Stimulated activated CD4-positive, alpha-beta T cell treated with anti-CD3 and anti-CD28 coated beads, TNF-alpha, amount 100 ng/mL, for 24 hours (primary cell): Measurements from ENCODE around the gene PPID.
"Not testable (repeated sequence)": the region's sequence is repeated elsewhere in the genome, so short reads cannot be mapped to it uniquely, and the experiment has no call there.

Experiments used
- DNase-seq, 3 experiments: peaks; one replicate each; pipeline ENCODE4 v3.0.0-alpha.2; 2020; ENCODE audit warnings: low read depth in 3 of 3

PPID gene

DNA sequence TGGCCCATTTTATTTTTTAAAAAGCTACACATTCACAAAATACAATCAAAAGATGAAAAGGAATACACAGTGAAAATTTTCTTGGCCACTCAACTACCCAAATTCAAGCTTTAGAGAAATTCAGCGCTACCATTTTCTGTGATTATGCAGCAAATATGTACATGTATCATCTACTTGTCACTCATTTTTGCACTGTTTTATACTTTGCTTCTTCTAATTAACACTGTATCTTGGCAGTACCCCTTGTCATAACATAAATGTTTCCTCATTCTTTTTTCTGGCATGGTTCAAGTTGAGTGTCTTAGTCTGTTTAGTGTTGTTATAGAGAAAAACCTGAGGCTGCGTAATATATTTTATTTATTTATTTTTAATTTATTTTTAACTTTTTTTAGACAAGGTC lies 15.7 kb upstream of the PPID start:
- no peak for DNase-seq

DNA sequence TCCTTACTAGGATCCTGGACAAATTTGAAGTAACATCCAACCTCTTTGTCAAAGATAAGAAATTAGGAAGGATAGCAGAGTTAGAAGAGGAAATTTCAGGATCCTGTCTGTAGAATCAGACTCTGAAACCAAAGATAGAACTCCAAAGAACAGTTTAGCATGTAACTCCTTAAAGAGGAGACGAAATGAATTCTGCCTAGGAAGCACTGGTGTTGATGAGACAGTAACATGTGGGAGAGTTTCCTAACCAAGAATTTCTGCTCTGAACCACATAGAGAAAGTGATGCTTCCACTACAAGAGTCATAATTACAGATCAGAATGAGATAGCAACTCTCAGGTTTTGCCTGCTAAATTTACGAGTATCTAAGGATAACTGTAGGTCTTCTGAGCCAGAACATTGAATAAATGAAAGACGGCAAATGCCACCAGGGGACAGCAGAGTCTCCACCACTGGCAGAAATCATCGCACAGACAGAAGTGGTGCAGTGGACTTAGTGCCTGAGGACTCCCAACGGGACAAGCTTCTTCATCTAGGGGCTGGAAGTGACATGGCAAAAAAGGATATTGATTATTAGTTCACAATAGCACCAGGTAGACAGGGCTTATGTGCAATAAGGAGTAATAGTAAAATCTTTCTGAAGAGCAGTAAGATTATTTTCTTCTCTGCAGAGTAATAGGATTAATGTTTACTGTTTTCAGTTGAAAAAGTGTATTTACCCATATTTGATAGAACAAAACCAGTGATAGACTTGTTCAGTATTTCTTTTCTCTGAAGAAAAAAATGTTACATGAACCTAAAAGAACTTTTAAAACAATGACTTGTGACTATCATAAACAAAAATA lies 6.7 kb upstream of the PPID start:
- DNase-seq: peak in 2 of 3 experiments; percentile 15 to 35

DNA sequence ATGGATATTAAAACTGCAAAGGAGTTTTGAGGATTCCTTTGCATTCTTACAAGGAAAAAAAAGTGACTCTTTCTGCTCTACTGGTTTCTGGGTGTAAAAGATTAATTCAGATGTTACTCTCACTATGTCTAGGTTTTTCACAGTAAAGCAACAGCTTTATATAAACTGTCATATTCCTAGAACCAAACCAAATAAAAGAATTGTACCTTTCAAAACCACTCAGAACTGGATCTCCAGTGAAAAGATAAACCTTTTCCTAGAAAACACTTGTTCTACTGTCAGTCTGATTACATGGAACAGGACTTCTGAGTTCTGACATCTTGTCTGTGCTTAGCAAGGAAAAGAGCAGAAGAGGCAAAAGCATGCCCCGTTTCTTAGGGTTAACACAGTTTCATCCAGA lies 5.0 kb upstream of the PPID start:
- no peak for DNase-seq

DNA sequence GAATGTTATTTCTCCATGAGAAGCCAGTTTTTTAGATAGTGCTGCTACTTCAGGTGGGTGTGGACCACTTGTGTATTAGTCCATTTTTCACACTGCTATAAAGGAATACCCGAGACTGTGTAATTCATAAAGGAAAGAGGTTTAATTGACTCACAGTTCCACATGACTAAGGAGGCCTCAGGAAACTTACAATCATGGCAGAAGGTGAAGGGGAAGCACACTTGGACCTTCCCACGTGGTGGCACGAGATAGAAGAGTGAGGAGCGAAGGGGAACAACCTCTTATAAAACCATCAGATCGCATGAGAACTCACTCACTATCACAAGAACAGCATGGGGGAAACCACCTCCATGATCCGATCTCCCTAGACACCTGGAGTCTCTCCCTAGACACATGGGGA lies 3.4 kb upstream of the PPID start:
- DNase-seq: no peak

DNA sequence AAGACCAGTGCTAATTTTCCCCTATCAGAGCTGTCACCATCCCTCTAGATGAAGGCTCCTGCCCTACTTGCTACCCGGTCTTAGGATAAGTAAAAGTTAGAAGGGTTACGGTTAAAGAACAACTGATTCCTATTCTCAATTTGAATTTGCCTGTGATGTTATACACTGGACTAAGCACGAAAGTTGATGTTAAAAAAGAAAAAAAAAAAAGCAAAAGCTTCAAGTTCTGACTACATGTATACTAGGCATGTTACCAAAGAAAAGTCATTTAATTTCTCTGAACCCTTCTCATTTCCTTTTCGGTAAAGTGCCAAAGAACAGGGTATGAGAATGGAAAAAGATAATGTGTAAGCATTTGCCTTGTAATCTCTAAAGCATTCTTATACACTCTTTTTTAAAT lies 1.4 kb upstream of the PPID start:
- DNase-seq: no peak

DNA sequence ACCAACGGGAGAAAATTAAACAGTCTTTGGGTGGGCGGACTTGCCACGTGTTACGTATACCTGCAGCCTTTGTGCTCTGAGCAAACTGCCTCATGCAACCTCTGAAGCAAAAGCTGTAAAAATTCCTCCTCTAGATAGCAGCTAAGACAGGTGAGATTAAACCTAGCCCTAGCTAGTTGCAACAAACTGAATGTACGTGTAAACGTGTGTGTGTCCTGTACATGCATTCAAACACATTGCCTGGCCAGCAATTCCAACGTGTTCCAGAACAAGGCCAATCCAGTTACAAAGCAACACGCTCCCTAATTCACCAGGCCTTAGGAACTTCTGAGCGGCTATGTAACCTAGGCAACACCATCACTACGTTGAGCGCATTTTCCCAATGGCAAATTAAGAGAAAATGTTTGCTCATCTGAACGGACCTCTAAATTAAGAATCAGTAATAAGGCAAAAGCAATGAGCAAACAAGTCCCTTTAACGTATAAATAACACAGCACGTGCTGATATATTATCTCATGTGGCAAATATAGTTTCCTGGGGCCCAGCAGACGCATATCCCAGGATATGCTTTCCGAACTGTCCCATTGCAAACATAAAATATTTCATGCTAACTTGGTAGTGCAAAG lies 792 bp downstream of the PPID start:
- DNase-seq: no peak

DNA sequence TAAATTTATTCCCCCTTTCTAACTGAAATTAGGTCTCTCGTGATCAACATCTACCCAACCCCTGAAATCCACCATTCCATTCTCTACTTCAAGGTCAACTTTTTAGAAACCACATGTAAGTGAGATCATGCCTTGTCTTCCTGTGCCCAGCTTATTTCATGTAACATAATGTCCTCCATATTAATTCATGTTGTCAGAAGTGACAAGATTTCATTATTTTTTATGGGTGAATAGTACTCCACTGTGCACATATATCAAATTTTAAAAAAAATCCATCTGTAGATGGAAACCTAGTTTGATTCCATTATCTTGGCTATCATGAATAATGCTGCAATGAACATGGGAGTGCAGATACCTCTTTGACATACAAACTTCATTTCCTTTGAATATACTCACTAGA lies 1.5 kb downstream of the PPID start:
- DNase-seq: no peak

DNA sequence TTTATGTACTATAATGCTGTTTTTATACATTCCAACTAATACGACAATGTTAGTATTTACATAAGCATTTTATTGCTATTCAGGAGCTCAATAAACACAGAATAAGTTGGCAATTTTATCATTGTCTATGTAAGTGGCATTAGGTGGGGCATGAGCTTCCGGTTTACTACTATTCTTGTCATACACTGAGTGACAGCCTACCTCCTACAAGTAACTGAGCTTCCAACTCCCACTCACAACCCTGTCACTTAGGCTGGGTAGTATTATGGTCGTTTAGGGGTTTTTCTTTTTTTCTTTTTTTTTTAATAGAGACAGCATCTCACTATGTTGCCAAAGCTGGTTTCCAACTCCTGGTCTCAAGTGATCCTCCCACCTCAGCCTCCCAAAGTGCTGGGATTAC lies 7.4 kb downstream of the PPID start:
- no peak for DNase-seq

DNA sequence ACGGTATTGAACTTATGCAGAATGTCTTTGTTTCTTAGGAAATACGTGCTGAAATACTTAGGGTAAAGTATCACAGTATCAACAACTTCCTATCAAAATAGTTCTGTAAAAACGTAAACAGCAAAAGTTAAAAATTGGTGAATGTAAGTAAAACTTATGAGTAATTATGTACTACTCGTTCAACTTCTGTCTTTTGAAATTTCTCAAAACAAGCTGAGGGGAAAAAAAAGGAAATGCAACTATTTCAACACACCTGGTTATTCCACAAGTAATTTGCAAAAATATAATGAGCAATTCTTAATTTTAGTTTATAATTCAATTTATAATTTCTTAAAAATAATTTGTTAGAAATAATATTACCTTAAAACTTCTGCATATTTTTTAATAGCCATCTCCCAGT lies 8.3 kb downstream of the PPID start:
- no peak for DNase-seq

DNA sequence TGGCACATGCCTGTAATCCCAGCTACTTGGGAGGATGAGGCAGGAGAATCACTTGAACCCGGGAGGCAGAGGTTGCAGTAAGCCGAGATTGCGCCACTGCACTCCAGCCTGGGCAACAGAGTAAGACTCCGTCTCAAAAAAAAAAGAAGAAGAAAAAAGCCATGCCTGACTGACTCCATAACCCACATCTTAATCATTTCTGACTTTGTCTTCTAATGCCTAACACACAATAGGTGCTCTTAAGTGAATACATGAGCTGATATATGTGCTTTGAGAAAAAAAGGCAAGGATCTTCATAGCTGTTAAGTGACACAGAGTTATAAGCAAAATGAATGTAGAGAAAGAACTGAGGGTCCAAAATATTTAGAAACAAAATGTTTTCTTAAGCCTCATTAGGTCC lies 10.6 kb downstream of the PPID start:
- not testable (repeated sequence) for DNase-seq

DNA sequence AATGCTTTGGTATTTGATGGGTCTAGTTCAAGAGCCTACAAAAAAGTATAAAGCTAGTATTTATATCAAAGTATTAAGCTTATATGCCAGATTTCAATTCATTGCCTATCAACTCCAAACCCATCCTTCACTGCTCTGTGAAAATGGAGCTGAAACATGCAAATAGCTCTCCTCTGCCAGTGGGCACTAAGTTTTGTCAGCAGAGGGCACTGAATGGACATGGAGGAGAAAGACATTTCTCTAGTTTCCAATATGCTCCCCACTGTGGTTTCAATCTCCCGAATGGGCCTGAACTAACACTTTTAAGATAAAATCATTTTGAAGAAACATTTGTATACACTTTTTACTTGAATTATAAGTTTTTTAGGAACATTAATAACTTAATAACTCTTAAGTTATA lies 12.4 kb downstream of the PPID start:
- no peak for DNase-seq

DNA sequence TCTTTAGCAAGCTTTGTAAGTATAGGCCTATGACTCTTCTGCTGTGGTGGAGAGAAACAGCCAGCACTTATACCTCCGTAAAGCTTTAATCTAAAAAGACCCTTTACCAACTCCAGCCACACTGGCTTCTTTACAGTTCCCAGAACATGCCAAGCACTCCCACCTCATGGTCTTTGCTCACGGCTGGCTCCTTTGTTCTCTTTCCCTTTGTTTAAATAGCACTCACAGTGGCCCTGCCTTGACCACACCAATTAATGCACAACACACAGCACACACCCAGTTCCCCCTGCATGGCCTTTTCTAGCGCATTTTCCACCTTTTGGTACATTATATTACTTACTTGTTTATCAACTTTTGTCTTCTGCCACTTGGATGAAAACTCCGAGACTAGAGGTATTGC lies 18.9 kb downstream of the PPID start:
- no peak for DNase-seq

DNA sequence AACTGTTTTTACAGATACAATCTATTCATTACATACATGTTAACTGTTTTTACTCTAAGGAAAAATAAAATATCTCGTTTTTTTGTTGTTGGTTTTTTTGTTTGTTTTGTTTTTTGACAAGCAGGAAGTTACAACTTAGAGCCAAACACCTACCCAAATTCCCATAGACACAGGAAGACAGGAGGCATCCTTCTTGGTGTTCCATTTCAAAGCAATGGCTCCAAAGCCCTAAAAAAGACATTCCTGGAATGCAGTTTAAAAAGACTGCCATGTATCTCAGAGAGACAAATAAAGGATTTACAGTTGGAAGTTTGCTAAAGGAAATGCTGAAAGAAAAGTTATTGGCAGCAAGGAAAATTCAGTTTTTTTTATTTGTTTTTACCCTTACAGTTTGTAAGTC lies 34.4 kb downstream of the PPID start:
- DNase-seq: no peak

DNA sequence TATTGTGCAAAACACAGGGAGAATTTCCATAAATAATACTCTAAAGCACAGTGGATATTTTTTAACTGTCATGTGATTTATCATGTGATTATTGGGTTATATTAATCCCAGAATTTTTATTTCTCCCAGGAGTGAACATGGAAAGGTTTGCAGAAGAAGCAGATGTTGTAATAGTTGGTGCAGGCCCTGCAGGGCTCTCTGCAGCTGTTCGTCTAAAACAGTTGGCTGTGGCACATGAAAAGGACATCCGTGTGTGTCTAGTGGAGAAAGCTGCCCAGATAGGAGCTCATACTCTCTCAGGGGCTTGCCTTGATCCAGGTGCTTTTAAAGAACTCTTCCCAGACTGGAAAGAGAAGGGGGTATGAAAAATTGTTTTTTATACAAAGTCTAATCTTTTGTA lies 41.1 kb downstream of the PPID start:
- no peak for DNase-seq

DNA sequence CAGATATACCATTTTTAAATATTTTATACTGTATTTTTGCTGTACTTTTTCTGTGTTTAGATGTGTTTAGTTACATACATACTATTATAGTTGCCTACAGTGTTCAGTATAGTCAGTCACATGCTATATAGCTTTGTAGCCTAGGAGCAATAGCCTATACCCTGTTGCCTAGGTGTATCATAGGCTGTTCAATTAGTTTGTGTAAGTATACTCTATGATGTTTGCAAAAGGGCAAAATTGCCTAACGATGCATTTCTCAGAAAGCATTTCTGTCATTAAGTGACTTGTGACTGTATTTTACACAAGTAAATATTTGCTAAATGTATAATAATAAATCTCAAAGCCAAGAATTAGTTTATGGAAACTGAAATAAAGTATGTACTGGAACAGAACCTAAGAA lies 41.6 kb downstream of the PPID start:
- DNase-seq: no peak

DNA sequence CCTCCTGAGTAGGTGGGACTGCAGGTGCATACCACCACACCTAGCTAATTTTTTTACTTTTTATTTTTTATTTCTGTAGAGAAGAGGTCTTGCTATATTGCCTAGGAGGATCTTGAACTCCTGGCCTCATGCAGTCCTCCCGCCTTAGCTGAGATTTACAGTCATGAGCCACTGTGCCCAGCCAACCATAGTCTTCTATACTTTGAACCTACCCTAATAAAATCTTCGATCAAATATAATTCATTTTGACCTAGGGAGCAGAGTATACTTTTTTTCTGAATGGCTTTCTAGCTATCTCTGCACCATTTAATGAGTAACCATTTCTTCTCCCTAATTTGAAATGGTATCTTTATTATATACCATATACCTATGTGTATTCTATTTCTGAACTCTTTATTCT lies 44.4 kb downstream of the PPID start:
- DNase-seq: no peak

DNA sequence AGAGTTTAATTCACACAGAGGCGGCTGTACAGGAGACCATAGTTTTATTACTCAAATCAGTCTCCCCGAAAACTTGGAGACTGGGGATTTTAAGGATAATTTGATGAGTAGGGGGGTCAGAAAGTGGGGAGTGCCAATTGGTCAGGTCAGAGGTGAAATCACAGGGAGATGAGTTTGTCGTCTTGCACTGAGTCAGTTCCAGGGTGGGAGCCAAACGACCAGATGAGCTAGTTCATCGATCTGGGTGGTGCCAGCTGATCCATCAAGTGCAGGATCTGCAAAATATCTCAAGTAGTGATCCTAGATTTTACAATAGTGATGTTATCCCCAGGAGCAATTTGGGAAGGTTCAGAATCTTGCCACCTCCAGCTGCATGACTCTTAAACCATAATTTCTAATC lies 47.1 kb downstream of the PPID start:
- no peak for DNase-seq

DNA sequence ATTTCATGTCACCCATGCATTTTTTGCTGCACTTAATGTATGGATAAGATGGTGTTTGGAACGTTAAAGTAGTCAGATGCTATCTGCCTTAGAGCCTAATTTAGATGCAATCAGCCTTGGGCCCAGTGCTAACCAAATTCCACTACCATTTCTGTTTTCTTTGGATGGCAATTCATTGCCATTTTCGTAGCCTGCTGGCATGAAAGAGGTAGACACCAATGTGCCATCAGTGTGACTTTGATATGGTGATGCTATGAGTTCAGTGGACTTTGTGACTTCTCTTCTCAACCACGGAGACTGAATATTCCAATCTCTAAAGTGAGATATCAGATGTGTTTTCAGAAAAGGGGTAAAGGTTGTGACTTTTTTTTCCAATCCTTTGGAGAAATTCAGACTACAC lies 49.6 kb downstream of the PPID start:
- no peak for DNase-seq

DNA sequence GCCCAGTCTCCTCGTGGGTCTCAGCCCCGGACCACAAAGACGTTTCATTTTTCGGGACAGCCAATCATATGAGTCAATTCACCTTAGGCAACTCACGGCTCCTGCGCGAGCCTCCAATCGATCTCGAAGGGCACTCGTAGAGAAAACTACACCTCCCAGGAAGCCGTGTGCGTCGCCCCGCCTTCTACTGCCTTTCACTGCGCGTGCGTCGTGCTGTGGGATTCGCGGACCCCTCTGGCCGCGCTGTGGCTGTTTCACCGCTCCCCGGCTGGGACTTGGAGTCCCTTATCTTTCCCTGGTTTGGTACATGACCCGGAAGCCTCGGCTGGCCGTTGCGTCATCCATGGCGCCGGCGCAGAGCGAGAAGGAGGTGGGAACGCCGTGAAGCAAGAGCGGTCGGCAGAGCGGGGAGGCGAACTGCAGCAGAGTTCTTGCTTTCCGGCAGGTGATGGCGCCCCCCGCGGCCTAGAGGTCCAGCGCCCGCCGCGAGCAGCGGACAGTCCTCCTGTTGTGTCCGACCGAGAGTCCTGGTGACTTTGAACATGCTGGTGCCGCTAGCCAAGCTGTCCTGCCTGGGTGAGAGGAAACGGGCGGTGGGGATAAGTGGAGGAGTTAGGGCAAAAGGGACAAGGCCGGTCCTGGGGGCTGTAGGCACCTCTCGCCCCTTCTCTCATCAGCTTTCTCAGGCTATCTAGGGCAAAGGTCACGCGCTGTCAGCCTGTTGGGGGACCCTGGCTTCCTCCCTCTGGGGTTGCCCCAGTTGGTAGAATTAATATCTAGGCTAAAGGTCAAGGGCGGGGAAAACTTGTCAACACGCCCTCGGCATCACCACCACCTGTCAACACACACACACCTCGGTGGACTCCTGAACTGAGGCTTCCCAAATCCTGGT lies 51.0 kb downstream of the PPID start, which contains the start of gene ETFDH:
Gene ETFDH (plus strand): TSS at position 382 of the 892 bp plus-strand sequence. CDS start 161 bp downstream, at position 543.
- DNase-seq: peak; percentile 96 to 97 (median 96)

DNA sequence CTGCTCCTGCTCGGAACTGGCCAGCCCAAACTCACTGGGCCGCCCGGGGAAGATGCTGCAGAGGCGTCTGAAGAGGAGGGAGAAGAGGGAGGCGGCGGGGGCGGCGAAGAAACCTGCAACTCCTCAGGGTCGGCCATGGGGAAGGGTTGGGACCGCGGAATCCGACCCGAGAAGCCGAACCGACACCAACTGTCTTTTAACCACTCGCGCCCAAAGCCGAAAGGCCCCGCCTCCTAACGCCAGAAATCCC lies 51.6 kb downstream of the PPID start, which contains the start of gene C4orf46:
Gene C4orf46 (minus strand): TSS at position 223 of the 250 bp plus-strand sequence. CDS start 86 bp downstream, at position 137.
- no peak for DNase-seq

DNA sequence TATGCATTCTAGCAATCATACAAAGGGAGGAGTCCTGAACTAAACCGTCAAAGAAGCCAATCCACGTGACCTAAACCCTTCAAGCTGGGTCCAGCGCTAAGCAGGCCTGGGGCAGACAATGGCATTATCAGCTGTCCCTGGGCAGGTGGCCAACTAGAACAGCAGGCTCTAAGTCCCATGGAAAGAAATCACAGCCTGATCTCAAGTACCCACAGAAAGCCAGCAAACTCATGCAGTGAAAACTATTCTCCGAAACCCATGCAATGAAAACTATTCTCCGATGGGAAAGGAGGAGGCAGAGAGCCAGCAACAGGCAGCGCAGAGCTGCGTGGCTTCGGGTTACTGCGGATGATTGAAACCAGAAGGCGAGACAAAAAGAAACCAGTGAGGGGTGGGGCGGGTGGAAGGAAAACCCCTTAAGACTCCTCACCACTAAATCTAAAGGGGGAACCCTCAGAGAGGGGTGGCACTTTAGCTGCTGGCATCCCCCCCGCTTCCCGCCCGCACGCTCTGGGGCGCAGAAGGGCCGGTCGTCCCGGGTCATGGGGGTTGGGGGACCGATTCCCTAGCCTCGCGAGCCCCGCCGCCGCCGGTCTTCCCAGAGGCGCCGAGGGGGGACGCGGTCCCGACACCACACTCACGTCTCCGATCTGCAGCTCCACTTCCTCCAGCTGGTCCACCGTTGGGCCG lies 52.1 kb downstream of the PPID start:
- DNase-seq: peak; percentile 31 to 61 (median 32)

DNA sequence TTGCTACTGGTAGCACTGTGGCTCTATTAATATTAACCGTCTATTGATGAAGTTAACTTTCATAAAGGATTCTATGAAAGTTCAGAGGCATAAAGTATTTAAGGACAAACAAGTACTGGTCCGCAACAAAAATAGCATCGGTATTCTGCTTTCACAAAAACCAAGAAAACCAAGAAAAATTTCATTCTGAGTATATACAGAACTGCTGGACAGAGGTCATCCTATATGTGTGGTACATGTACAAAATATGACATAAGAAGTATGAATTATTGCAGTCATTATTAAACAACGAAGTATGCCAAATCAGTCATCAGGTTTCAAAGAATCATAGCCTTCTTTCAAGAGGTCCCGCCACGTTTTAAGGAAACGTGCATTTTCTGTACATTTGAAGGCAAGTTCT lies 53.9 kb downstream of the PPID start:
- DNase-seq: no peak
